OCI-LY7 (cell line): ENCODE results near the gene GMEB2.

ENCODE experiments used
- EZH2phosphoT487 ChIP-seq: fragments of 200-600 bp; sonication (generic); IDR thresholded peaks from 2 replicates; pipeline ENCODE4 v1.6.1; 2018; ENCODE audit warnings: low read depth, borderline replicate concordance, mild to moderate bottlenecking, mixed run types, antibody characterized with exemption, low read length, moderate library complexity, mixed read lengths
- TF ChIP-seq, protein P1 (sequence below): fragments of 200-600 bp; sonication (generic); conservative IDR thresholded peaks from 2 replicates; pipeline ENCODE4 v1.5.1; 2014; ENCODE audit warnings: mild to moderate bottlenecking, antibody characterized with exemption, low read length, moderate library complexity, mixed read lengths

DNA sequence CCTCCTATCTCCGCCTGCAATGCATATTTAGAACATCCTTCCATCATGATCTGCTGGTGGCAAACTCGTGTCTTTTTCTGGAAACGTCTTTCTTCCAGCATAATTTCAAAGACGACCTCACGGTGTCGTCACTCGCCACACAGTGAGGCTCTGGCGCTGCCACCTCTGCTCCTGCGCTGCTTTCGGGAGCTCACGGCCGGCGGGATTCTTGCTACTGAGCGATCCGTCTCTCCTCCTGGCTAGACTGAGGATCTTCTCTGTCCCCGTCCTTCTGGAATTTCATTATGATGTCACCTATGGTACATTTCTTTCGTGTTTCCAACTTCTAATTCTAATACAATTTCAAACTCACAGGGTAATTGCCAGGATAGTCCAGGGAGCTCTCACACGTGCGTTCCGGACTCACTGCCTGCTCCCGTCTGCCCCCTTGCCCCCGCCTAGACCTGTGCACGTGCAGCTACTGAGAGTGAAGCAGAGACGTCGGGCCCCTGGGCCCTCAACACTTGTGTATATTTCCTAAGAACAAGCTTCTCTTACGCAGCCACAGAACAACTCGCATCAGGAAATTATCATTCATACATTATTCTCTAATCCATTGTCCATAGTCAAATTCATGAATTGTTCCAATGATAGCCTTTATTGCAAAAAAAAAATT is 27.4 kb downstream of the GMEB2 start:
- TF ChIP-seq, protein P1, sequence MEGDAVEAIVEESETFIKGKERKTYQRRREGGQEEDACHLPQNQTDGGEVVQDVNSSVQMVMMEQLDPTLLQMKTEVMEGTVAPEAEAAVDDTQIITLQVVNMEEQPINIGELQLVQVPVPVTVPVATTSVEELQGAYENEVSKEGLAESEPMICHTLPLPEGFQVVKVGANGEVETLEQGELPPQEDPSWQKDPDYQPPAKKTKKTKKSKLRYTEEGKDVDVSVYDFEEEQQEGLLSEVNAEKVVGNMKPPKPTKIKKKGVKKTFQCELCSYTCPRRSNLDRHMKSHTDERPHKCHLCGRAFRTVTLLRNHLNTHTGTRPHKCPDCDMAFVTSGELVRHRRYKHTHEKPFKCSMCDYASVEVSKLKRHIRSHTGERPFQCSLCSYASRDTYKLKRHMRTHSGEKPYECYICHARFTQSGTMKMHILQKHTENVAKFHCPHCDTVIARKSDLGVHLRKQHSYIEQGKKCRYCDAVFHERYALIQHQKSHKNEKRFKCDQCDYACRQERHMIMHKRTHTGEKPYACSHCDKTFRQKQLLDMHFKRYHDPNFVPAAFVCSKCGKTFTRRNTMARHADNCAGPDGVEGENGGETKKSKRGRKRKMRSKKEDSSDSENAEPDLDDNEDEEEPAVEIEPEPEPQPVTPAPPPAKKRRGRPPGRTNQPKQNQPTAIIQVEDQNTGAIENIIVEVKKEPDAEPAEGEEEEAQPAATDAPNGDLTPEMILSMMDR = no peak
- TF ChIP-seq EZH2phosphoT487 = no peak
